ENCODE measurements around the gene RPGRIP1L.

- TF ChIP-seq USF2 (IDR thresholded peaks at IDR 0.05) (no peak), REST (IDR thresholded peaks at IDR 0.05) (no peak)
Observed at GRCh38 chr16:53600126-53600525, 103.5 kb downstream of the RPGRIP1L start.
